Fibroblast of mammary gland (primary cell): Measurements from ENCODE around the gene NEDD4.
A peak's percentile ranks its signal among the peaks of the same experiment; 100 is the strongest.
"Not testable (repeated sequence)": the region's sequence is repeated elsewhere in the genome, so short reads cannot be mapped to it uniquely, and the experiment has no call there.

Experiments used
- DNase-seq: peaks from one replicate; pipeline ENCODE4 v3.0.0-alpha.2; 2010; ENCODE audit warnings: low read depth
- H3K4me3 ChIP-seq: 2 replicates; pipeline ENCODE4 v1.5.1; 2011; ENCODE audit warnings: low read depth, mild to moderate bottlenecking, low read length, moderate library complexity; ENCODE audit not compliant: control insufficient read depth
- CTCF ChIP-seq: conservative IDR thresholded peaks from 2 replicates; pipeline ENCODE4 v1.5.1; 2011; ENCODE audit warnings: low read depth, low read length, inconsistent platforms; ENCODE audit not compliant: control insufficient read depth, insufficient read depth

Gene NEDD4

GRCh38 chr15:55856506-55857164, 136.8 kb downstream of the NEDD4 start:
- no peak for TF ChIP-seq CTCF
- peak; percentile 39 for DNase-seq
- no peak overlapping the region for H3K4me3 ChIP-seq

GRCh38 chr15:55853134-55853533, 140.3 kb downstream of the NEDD4 start:
- no peak for TF ChIP-seq CTCF
- no peak overlapping the region for H3K4me3 ChIP-seq
- no peak for DNase-seq

GRCh38 chr15:55846116-55846707, 147.2 kb downstream of the NEDD4 start:
- no peak overlapping the region for H3K4me3 ChIP-seq
- peak; percentile 90 for TF ChIP-seq CTCF
- peak; percentile 89 for DNase-seq

GRCh38 chr15:55842897-55843296, 150.5 kb downstream of the NEDD4 start:
- not testable (repeated sequence) for DNase-seq, H3K4me3 ChIP-seq

GRCh38 chr15:55835866-55836265, 157.5 kb downstream of the NEDD4 start:
- no peak for DNase-seq
- no peak overlapping the region for H3K4me3 ChIP-seq
- TF ChIP-seq CTCF: no peak

- TF ChIP-seq CTCF: no peak
- DNase-seq: no peak
- H3K4me3 ChIP-seq: no peak overlapping the region
Measured at GRCh38 chr15:55834331-55834730, 159.1 kb downstream of the NEDD4 start.

GRCh38 chr15:55829826-55830225, 163.6 kb downstream of the NEDD4 start:
- TF ChIP-seq CTCF: no peak
- no peak overlapping the region for H3K4me3 ChIP-seq
- no peak for DNase-seq
